ENCODE results near the gene PSORS1C1.
"Not testable (repeated sequence)": the region's sequence is repeated elsewhere in the genome, so short reads cannot be mapped to it uniquely, and the experiment has no call there.

Gene PSORS1C1, protein sequence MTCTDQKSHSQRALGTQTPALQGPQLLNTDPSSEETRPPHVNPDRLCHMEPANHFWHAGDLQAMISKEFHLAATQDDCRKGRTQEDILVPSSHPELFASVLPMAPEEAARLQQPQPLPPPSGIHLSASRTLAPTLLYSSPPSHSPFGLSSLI

GRCh38 chr6:31114541-31114878 is at the start of gene PSORS1C1:
TSS of gene PSORS1C1 (plus strand) at chr6:31114800. CDS start at chr6:31129633, 14,833 bp downstream.
- no peak for DNase-seq (ENCODE audit: low read depth)
- no peak within 1 kb of the TSS for H3K4me3 ChIP-seq (ENCODE audit: low read depth, low read length)
- TF ChIP-seq, protein P1, sequence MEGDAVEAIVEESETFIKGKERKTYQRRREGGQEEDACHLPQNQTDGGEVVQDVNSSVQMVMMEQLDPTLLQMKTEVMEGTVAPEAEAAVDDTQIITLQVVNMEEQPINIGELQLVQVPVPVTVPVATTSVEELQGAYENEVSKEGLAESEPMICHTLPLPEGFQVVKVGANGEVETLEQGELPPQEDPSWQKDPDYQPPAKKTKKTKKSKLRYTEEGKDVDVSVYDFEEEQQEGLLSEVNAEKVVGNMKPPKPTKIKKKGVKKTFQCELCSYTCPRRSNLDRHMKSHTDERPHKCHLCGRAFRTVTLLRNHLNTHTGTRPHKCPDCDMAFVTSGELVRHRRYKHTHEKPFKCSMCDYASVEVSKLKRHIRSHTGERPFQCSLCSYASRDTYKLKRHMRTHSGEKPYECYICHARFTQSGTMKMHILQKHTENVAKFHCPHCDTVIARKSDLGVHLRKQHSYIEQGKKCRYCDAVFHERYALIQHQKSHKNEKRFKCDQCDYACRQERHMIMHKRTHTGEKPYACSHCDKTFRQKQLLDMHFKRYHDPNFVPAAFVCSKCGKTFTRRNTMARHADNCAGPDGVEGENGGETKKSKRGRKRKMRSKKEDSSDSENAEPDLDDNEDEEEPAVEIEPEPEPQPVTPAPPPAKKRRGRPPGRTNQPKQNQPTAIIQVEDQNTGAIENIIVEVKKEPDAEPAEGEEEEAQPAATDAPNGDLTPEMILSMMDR (IDR thresholded peaks at IDR 0.05; ENCODE audit: control insufficient read depth, extremely low read depth, insufficient read depth) = no peak

DNA sequence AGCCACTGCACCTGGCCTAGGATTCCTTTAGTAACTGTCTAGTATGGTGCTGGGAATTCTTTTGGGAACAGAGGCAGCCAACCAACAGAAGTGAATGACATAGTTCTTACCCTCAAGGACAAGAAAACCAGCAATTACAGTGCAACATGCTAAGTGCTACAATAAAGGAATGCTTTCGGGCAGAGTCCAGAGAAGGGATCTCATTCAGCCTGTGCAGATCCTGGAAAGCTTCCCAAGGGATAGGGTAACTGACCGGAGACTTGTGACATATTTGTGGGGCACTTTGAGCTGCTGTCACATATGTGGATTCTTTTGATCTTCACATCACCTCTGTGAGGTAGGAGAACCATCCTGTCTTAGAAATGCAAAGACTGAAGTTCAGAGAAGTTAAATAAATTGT is 49.0 kb upstream of the PSORS1C1 start:
- TF ChIP-seq, protein P1 (IDR thresholded peaks at IDR 0.05; ENCODE audit: control insufficient read depth, extremely low read depth, insufficient read depth) = no peak
- no peak for DNase-seq (ENCODE audit: low read depth)
- H3K4me3 ChIP-seq (ENCODE audit: low read depth, low read length) = no peak overlapping the region

GRCh38 chr6:31067028-31067427 is 47.6 kb upstream of the PSORS1C1 start:
- not testable (repeated sequence) for H3K4me3 ChIP-seq (ENCODE audit: low read depth, low read length); DNase-seq (ENCODE audit: low read depth)

- not testable (repeated sequence) for DNase-seq (ENCODE audit: low read depth)
Observed at GRCh38 chr6:31067891-31068668, 46.5 kb upstream of the PSORS1C1 start.

GRCh38 chr6:31068669-31069340 is 45.8 kb upstream of the PSORS1C1 start:
- peak; percentile 41 for DNase-seq (ENCODE audit: low read depth)
- H3K4me3 ChIP-seq (ENCODE audit: low read depth, low read length) = no peak overlapping the region
- TF ChIP-seq, protein P1 (IDR thresholded peaks at IDR 0.05; ENCODE audit: control insufficient read depth, extremely low read depth, insufficient read depth) = peak; percentile 81

More at GRCh38 chr6:31067891-31068668, 46.5 kb upstream of the PSORS1C1 start:
- not testable (repeated sequence) for H3K4me3 ChIP-seq (ENCODE audit: low read depth, low read length)

- TF ChIP-seq, protein P1 (IDR thresholded peaks at IDR 0.05; ENCODE audit: control insufficient read depth, extremely low read depth, insufficient read depth) = peak; percentile 91
- no peak overlapping the region for H3K4me3 ChIP-seq (ENCODE audit: low read depth, low read length)
- DNase-seq (ENCODE audit: low read depth) = no peak
Observed at GRCh38 chr6:31070711-31071197, 43.8 kb upstream of the PSORS1C1 start.

DNA sequence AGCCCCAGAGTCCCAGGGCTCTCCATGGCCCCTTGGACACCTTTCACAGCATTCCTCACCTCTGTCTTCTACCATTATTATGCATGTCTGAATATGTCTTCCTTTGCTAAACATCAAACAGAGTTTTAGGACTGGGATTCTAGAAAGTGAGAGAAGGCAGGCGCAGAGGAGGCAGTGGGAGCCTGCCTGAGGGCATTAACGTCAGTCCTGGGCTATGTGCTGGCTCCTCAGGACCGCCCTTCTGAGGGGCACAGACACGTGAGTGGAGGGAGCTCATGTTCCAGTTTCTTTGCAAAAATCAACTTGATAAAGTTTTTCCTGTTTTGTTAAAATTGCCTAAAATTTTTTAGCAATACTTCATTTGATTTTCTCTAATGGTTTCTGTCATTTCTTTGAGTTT is 40.2 kb upstream of the PSORS1C1 start:
- no peak for DNase-seq (ENCODE audit: low read depth)
- no peak overlapping the region for H3K4me3 ChIP-seq (ENCODE audit: low read depth, low read length)
- TF ChIP-seq, protein P1 (IDR thresholded peaks at IDR 0.05; ENCODE audit: control insufficient read depth, extremely low read depth, insufficient read depth) = no peak

All from LNCaP clone FGC (cell line).